Measurements from ENCODE around the gene GLT8D2. TPM values are rescaled to one million over a fixed set of nuclear protein-coding genes. Genes with fewer than 3 reads are reported as not detected.

Gene GLT8D2
- total and polyA plus RNA-seq, 2 donors (not counting 3 experiments of a cell fraction or from before 2014, with no cell fraction given), result 1.7 to 2.6 TPM

GRCh38 chr12:104056419-104056972, 6.5 kb upstream of the GLT8D2 start:
- FAIRE-seq (no peak), DNase-seq (ENCODE audit: low read depth, low spot score) (no peak)
- Histone ChIP-seq H3K4me2 (ENCODE audit: insufficient read depth, low read length) (no peak overlapping the region), H2AFZ (ENCODE audit: low read depth, low read length) (no peak overlapping the region), H3K9me3 (replicated peaks; ENCODE audit: control insufficient read depth, insufficient read depth, low read length) (no peaks in the 10 kb centered on the region), H3K36me3 (ENCODE audit: control insufficient read depth in 2 of 2, extremely low read depth in 1 of 2, insufficient read depth in 2 of 2, low read length in 2 of 2) (no peaks in the 10 kb centered on the region), H3K4me1 (ENCODE audit: control insufficient read depth, extremely low read depth, insufficient read depth, low read length) (no peaks in the 10 kb centered on the region), H3K27ac (ENCODE audit: insufficient read depth, low read depth, low read length) (no peak overlapping the region), H3K79me2 (ENCODE audit: control insufficient read depth, insufficient read depth, low read length) (no peaks in the 10 kb centered on the region), H3K4me3 (replicated peaks in 1 of 3; ENCODE audit: insufficient read depth in 1 of 3, low read depth in 1 of 3, low read length in 3 of 3) (no peak overlapping the region), H4K20me1 (replicated peaks; ENCODE audit: control insufficient read depth, extremely low read depth, insufficient read depth, low read length) (no peaks in the 10 kb centered on the region), H3K27me3 (ENCODE audit: control insufficient read depth in 2 of 2, insufficient read depth in 2 of 2, low read length in 2 of 2) (peaks cover 15 to 22% of the 10 kb centered on the region in 2 experiments), H3K9ac (replicated peaks; ENCODE audit: extremely low read depth, insufficient read depth, low read length) (no peak overlapping the region), H3K9me1 (replicated peaks; ENCODE audit: control insufficient read depth, extremely low read depth, insufficient read depth, low read length) (no peaks in the 10 kb centered on the region)
- intact Hi-C loops (cut with micrococcal nuclease), result loop anchor here (2.0 kb wide), 1 partner anchor 176 kb away; no protein-coding TSS in a partner anchor
- ChIA-PET CTCF (interaction anchor here (0.8 to 5.9 kb wide), 4 partner anchors 28 to 1044 kb away, joined by 3 to 106 read pairs (median 3); no protein-coding TSS in a partner anchor), POLR2A (no interaction called here)
- dilution Hi-C loops (cut with MboI; ENCODE audit: extremely low pct_ligation_motif_present, low sequenced_read_pairs), result no loop called here
- TF ChIP-seq FOS (IDR thresholded peaks at IDR 0.05; ENCODE audit: borderline replicate concordance, insufficient read depth, low read length) (no peak), POLR2A (IDR thresholded peaks at IDR 0.05; ENCODE audit: low read depth, low read length) (no peak), POLR2AphosphoS5 (IDR thresholded peaks at IDR 0.05; ENCODE audit: insufficient read depth, low read depth, low read length) (no peak), MAX (IDR thresholded peaks at IDR 0.05; ENCODE audit: insufficient read depth, insufficient read length) (no peak), EZH2 (IDR thresholded peaks at IDR 0.05; ENCODE audit: borderline replicate concordance, low read depth, low read length, severe bottlenecking) (no peak), JUN (IDR thresholded peaks at IDR 0.05; ENCODE audit: borderline replicate concordance, insufficient read depth, insufficient read length, low read depth) (no peak), MYC (IDR thresholded peaks at IDR 0.05; ENCODE audit: low read depth, low read length) (no peak), CTCF (IDR thresholded peaks at IDR 0.05; ENCODE audit: extremely low read depth in 1 of 2, insufficient read depth in 1 of 2, low read depth in 1 of 2, low read length in 2 of 2) (no peak), GATA2 (IDR thresholded peaks at IDR 0.05; ENCODE audit: insufficient read depth, insufficient read length, low read depth, low read length) (no peak)
- BruUV-seq (replicated peaks), result no TSS peak

Data from endothelial cell of umbilical vein (primary cell).